NCI-H2107 (cell line): ENCODE measurements around the gene COX4I1.
"Not testable (repeated sequence)": the region's sequence is repeated elsewhere in the genome, so short reads cannot be mapped to it uniquely, and the experiment has no call there.

Experiments
- DNase-seq: peaks from one replicate; lab custom pipeline; 2025; lab: John Stamatoyannopoulos, UW

Gene COX4I1

GRCh38 chr16:85800321-85800669 lies 800 bp downstream of the COX4I1 start:
- no peak for DNase-seq

GRCh38 chr16:85803570-85803969 lies 4.1 kb downstream of the COX4I1 start:
- DNase-seq, result no peak

DNA sequence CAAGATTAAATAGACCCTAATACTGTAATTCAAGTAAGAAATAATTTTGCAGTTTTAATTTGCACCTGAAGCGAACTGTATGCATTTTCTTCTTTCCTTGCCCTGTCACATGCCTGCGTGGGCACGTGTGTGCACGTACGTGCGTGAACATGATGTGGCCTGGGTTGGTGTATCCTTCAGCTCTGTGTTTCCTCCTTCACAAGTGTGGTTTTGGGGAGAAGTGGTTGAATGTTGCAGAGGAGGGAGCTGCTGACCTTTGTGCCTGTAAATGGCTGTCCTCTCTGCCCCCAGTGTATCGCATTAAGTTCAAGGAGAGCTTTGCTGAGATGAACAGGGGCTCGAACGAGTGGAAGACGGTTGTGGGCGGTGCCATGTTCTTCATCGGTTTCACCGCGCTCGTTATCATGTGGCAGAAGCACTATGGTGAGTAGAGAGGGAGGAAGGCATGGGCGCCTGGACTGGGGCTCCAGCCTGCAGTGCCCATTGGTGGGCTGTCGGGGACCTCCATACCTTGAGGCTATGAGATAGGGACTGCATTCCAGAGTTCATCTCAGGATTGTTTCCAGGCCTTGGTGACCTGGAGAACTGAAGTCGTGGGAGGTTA lies 6.0 kb downstream of the COX4I1 start:
- DNase-seq, result no peak

DNA sequence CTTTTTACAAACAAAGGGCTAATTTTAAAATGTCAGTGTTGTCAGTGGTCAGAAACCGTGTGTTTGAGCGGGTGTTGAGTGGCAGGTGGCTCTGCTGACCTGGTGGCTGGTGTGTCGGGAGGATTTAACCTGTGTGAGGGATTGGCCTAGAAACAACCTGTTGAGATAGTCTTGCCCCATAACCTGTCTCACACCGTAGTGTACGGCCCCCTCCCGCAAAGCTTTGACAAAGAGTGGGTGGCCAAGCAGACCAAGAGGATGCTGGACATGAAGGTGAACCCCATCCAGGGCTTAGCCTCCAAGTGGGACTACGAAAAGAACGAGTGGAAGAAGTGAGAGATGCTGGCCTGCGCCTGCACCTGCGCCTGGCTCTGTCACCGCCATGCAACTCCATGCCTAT lies 7.0 kb downstream of the COX4I1 start:
- DNase-seq, result no peak

DNA sequence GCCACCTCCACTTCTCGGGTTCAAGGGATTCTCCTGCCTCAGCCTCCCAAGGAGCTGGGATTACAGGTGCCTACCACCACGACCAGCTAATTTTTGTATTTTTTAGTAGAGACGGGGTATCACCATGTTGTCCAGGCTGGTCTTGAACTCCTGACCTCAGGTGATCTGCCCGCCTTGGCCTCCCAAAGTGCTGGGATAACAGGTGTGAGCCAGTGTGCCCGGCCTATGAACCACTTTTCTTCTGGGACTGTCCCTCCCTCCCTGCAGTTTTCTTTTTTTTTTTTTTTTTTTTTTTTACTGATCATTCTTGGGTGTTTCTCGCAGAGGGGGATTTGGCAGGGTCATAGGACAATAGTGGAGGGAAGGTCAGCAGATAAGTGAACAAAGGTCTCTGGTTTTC lies 7.8 kb downstream of the COX4I1 start:
- DNase-seq, result not testable (repeated sequence)

DNA sequence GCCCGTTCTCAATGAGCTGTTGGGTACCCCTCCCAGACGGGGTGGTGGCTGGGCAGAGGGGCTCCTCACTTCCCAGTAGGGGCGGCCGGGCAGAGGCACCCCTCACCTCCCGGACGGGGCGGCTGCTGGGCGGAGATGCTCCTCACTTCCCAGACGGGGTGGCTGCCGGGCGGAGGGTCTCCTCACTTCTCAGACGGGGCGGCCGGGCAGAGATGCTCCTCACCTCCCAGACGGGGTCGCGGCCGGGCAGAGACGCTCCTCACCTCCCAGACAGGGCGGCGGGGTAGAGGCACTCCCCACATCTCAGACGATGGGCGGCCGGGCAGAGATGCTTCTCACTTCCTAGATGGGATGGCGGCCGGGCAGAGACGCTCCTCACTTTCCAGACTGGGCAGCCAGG lies 8.6 kb downstream of the COX4I1 start:
- DNase-seq, result not testable (repeated sequence)

GRCh38 chr16:85808926-85809325 lies 9.4 kb downstream of the COX4I1 start:
- no peak for DNase-seq

DNA sequence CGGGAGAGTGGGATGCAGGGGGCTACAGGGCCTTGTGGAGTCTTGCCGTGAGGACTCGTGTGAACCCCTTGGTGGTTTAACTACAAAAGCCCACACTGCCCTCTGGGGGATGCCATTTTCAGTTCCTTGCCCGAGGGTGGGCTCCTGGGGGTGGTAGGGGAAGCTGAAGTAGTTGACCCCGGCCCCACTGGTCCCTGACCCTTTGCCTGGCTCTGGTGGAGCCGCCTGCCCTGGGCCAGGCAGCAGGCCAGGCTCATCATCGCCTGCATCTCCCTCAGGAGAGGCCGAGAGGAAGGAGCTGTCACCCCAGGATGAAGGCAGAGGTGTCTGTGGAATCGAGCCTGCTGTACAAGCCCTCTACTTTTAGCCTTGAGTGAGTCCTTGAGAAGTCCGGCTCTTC lies 10.2 kb downstream of the COX4I1 start:
- DNase-seq, result no peak

DNA sequence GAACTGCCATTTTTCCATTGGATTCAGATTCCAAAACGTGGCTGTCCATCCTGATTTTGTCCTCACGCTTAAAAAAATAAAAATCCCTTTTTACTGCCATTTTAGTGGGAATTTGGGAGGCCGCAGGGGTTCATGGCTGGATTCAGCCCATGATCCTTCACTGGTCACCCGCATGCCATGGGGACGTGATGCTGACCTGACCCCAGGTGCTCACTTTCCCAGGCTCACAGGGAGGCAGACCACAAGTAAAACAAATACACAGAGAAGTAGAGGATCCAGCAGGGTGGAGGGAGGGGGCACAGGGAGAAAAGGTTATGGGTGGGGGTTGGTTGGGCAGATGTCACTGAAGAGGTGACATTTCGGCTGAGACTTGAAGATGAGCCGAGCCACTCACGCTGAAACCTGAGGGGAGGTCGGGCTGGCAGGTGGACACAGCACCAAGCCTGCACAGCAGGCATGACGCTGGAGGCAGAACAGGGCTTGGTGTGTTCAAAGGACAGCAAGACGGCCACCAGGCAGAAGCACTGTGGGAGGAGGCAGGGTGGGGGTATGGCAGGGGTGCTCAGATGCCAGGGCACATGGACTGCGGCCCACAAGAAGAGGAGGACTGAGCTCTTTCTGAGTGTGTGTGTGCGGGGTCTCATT lies 10.7 kb downstream of the COX4I1 start:
- no peak for DNase-seq

- DNase-seq, result no peak
Measured at GRCh38 chr16:85810742-85811115, 11.2 kb downstream of the COX4I1 start.

DNA sequence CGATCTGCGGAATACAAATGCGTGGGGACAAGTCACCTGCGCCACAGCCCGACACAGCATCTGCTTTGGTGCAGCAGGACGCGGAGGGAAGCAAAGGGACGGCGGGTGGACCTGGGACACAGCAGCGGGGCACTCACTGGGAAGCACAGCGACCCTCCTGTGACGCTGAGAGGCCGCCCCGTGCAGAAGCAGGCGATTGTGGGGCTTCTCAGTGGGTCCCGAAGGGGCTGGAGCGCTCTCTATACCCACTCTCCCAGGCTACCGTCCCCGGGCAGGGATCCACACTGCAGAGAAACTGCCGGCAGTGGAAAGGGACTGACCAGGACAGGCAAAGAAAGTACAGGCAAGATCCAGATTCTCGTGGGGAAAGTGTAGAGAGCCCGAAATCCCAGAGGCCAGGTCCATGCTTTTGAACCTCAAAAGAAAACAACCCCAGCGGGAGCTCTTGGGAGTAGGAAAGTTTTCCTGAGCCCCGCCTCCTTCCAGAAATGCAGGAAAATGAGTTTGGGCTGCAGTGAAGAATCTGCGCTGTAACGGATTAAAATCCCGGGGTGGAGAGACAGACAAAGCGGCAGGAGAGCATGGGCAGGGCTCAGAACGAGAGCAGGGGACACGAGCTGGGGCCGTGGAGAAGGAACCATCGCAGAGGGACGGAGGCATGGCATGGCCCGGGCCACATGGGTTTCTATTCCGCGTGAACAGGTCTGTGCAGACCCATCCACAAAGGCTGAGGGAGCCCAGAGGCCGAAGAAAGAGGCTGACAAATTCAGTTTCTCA lies 12.7 kb downstream of the COX4I1 start:
- no peak for DNase-seq

DNA sequence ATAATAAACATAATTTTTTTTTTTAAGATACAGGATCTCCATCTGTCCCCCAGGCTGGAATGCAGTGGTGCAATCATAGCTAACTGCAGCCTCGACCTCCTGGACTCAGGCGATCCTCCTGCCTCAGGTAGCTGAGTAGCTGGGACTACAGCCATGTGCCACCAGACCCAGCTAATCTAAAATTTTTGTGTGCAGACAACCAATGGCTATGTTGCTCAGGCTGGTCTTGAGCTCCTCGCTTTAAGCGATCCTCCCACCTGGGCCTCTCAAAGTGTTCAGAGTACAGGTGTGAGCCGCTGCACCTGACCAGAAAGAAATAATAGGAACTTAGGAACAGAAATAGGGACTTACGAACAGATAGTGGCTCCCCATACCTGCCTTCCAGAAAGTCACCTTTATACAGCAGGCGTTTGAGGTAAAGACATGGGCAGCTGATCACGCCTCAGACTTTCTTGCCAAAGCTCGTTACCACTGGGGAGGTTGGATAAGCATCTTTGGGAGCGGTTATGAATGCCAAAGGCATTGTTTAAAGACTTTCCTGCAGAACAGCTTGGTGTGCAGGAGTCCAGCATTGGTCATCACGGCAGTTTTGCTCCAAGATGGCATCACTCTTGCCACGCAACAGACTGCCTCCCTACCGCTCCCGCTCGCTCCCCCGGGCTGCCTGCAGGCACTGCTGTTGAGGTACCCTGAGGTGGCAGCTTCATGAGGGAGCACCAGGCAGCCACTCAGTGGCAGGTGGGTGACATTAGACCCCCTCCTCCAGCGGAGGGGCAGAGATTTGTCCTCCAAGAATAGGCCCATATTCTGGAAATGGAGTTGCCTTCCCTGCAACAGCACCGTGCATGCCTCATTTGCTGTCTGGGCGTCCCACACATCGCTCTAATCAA lies 13.6 kb downstream of the COX4I1 start:
- no peak for DNase-seq

DNA sequence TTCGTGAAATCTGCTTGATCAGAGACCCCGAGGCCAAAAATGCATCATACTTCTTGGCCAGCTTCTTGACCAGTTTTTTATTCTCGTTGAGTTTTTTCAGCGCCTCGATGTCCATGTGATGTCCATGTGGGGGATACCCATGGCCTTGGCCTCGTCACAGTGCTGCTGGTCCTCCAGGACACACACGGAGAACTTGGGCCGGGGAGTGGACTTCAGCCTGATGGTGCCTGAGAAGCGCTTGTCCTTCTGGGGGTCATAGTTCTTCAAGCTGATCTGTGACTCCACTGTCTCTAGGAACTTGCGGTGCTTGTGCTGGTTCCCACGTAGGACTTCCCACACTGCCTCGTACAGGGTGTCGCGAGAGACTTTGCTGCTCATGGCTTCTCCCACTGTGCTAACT lies 16.7 kb downstream of the COX4I1 start:
- DNase-seq, result no peak

- not testable (repeated sequence) for DNase-seq
Measured at GRCh38 chr16:85817195-85817594, 17.7 kb downstream of the COX4I1 start.

DNA sequence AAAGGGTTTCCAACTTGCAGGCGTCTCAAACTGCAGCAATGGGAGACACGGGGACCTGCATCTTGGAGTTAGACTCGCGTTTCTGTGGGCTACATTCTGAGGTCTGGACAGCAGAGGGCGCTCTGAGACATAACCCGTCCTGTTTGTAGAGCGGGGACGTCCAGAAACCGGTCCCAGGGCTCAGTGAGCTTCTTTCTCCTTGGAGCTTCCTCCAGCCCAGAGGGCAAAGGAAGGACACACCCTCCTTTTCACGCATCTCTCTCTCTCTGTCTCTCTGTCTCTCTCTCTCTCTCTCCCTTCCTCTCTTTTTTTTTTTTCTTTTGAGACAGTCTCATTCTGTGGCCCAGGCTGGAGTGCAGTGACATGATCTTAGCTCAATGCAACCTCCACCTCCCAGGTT lies 19.8 kb downstream of the COX4I1 start:
- peak; percentile 80 for DNase-seq

- DNase-seq, result no peak
Measured at GRCh38 chr16:85819771-85820170, 20.3 kb downstream of the COX4I1 start.

DNA sequence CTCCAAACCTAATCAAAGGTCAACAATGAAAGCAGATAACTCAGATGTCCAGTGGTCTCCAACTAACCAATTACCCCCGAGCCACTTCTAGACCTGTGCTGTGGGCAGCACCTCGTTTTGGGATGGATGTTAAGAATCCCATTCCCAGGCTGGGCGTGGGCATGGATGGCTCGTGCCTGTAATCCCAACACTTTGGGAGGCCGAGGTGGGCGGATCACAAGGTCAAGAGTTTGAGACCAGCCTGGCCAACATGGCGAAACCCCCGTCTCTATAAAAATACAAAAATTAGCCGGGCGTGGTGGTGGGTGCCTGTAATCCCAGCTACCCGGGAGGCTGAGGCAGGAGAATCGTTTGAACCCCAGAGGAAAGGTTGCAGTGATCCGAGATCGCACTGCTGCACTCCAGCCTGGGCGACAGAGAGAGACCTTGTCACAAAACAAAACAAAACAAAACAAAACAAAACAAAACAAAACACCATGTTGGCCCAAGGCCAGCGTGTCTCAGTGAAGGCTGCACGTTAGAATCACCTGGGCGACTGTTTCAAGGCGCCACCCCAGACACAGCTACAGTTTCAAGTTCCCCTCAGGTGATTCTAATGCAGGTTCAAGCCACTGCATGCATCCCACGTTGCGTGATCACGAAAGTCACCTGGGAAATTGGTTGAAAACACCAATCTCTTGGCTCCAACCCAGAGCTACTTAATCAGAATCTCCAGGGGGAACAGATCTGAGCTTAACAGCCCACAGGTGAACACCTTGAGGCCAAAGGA lies 21.3 kb downstream of the COX4I1 start:
- no peak for DNase-seq

DNA sequence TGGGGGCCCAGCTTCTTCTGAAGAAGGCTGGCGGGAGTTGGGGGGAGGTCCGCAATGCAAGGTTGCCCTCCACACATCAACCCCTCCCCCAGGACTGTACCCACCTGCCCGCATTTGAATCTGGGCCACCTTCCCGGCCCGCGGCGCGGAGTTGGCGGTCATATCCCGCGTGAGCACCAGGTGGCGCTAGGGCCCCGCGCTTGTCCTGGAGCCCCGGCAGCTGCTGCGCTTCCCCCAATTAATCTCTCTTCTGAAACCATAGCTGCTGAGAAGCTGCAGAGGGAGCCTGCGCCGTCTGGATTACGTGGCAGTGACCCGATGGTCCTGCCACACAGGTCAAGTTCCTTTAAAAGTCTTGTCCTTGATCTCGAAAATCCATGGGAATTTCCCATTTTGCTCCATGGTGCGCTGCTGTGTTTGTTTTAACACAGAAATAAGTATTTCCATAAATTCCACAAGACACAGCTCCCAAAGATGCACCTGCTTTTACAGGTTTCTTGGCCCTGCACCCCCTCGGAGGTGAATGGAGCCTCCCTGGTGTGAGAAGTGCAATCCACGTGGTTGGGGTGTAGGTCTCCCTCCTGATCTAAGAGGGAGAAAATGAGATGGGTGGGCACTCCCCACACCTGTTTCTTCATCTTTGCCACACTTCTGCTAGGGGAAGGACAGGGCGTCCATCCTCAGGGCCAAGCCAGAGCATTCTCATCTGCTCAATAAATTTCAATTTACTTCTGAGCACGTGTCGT lies 22.1 kb downstream of the COX4I1 start:
- peak; percentile 57 for DNase-seq

- no peak for DNase-seq
Measured at GRCh38 chr16:85822145-85822544, 22.6 kb downstream of the COX4I1 start.

GRCh38 chr16:85823328-85823920 lies 23.9 kb downstream of the COX4I1 start:
- no peak for DNase-seq
